NOMO-1 treated with dmso at 0.1 percent for 144 hours (cell line): Measurements from ENCODE around the gene RBM38.
"Not testable (repeated sequence)": the region's sequence is repeated elsewhere in the genome, so short reads cannot be mapped to it uniquely, and the experiment has no call there.

Source experiments
- DNase-seq: peaks from one replicate; lab custom pipeline; 2025; ENCODE audit not compliant: unreplicated experiment; lab: John Stamatoyannopoulos, UW

Gene RBM38

DNA sequence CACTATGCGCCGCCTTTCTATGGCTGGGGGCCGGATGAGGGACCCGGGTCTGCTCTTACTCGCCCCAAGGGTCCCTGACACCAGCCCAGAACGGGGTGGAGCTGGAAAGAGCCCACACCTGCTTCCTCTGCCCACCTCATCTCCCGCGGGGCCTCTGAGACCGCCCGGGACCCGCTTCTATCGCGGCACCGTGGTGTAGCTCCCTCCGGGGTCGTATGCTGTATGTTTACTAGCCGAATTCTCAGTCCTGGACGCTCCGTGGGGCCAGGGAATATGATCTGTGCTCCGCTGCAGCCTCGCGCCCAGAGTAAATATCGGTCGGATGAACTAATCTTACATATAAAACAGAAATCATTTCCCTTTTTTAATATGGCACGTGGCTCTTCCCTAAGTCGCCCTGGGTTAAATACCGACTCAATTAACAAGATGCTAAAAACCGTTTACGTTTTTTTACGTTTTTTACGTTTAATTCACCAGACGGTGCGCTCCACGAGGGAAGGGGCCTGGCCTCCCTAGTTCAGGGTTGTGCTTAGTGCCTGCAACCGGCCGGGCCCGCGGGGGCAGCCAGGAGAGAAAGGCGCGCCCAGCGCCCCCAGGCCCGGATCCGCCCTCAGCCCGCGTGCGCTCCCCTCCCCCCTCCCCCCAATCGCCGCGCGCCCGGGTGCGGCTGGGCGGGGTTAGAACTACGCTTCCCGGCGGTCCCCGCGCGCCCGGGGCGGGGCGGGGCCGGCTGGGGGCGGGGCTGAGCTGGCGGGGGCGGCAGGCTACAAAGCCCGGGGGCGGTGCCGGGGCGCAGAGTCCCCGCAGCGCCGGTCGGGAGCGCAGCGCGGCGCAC, at the start of gene RBM38:
Gene RBM38 (plus strand): TSS at position 793 of the 835 bp plus-strand sequence. CDS start 186 bp downstream, outside the sequence.
- DNase-seq, result peak; percentile 61

DNA sequence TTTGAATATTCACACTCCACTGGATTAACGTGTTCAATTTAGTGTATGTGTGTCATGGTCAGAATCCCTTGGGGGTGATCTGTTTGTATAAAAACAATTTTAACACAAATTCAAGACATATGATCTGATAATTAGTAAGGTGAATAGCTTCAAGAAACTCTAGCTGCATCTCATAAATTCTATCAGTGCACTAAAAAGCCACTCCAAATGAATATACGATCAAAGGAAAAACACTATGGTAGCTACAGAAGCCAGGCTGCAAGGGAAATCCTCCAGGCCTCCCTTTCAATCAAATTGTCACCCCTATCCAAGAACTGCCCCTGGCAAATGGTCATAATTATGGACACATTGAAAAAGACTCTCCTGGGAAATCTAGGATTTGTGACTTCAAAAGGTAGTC, 49.5 kb upstream of the RBM38 start:
- no peak for DNase-seq

DNA sequence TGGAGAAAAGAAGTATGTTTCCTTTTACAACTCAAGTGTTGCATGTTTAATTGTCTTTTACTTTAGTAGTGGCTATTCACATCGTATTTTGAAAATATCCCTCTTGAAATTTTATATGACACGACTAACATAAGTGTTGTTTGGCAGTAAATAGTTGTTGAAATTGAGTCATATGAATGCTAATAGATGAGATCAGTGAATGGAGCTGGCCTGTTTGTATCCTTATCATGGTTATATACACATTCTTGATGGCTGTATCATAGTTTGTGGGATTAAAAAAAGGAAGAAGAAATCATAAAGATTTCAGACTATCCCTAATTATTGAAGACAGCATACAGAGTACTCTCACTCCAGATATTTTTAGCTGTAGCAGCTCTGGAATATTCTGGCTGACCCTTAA, 48.4 kb upstream of the RBM38 start:
- DNase-seq, result no peak

DNA sequence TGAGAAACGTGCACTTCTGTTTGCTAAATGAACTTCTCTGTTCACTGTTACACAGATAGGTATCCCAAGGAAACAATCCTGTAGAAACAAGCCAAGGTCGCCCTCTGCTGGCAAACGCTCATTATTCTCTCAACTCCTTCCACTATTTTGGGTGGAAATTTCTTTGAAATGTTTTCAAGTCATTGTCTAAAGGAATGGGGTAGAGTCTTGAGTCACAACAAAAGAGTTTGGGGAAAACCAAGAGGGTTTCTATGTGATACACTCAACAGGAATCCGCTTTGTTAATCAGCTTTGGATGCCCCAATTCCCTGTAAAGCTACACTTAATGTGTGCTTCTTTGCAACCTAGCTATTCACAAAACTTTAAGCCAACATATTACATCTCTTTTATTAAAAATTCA, 44.7 kb upstream of the RBM38 start:
- peak; percentile 3 for DNase-seq

DNA sequence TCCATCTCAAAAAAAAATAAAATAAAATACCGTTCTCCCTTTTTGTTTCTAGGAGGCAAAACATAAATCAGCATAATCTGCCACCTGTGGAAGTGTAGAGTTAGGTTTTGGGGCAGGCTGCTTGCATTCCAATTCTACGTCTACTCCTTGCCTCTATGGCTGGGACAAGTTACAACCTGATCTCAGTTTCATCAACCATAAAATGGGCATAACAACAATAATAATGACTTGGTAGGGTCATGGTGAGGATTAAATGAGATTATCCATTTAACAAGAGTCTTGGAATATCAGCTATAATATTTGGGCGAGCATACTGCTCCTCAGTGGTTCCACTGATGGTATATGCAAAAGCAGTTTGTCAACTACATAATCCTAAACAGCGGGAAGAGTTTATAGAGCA, 43.8 kb upstream of the RBM38 start:
- no peak for DNase-seq

DNA sequence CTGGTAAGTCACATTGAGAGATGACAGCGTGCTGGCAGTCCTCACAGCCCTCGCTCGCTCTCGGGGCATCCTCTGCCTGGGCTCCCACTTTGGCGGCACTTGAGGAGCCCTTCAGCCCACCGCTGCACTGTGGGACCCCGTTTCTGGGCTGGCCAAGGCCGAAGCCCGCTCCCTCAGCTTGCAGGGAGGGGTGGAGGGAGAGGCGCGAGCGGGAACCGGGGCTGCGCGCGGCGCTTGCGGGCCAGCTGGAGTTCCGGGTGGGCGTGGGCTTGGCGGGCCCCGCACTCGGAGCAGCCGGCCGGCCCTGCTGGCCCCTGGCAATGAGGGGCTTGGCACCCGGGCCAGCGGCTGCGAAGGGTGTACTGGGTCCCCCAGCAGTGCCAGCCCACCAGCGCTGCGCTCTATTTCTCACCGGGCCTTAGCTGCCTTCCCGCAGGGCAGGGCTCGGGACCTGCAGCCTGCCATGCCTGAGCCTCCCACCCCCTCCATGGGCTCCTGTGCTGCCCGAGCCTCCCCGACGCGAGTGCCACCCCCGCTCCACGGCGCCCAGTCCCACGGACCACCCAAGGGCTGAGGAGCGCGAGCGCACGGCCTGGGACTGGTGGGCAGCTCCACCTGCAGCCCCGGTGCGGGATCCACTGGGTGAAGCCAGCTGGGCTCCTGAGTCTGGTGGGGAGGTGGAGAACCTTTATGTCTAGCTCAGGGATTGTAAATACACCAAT, 42.8 kb upstream of the RBM38 start:
- DNase-seq, result not testable (repeated sequence)

DNA sequence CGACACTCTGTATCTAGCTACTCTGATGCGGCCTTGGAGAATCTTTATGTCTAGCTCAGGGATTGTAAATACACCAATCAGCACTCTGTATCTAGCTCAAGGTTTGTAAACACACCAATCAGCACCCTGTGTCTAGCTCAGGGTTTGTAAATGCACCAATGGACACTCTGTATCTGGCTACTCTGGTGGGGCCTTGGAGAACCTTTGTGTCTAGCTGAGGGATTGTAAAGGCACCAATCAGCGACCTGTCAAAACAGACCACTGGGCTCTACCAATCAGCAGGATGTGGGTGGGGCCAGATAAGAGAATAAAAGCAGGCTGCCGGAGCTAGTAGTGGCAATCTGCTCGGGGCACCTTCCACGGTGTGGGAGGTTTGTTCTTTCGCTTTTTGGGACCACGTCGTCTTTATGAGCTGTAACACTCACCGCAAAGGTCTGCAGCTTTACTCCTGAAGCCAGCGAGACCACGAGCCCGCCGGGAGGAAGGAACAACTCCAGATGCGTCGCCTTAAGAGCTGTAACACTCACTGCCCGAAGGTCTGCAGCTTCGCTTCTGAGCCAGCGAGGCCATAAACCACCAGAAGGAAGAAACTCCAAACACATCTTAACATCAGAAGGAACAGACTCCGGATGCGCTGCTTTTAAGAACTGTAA, 42.1 kb upstream of the RBM38 start:
- DNase-seq, result not testable (repeated sequence)

DNA sequence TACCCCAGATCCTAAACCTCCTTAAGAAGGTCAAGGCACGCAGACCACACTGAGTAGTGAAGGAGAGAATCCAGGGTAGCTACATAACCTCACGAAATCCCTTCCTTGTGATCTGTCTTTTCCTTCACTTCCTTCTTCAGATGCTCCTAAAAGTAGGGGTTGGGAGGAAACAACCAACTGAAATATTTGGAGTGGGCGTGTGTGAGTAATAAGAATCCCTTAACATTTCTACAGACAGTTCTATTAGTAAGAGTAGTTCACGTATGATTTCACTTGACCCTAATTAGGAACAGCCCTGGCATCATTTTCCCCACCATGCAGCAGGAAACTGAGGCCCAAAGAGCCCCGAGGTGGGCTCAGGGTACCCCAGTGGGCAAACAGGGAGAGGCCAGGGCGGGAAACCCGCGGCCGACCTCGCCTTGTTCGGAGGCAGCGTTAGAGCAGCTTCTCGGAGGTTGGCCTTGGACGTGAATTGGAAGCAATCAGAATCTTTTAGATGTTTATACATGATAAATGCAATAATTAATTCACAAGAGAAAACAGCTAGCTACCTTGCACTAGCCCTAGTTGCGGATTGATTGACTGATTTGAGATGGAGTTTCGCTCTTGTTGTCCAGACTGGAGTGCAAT, 41.0 kb upstream of the RBM38 start:
- no peak for DNase-seq

DNA sequence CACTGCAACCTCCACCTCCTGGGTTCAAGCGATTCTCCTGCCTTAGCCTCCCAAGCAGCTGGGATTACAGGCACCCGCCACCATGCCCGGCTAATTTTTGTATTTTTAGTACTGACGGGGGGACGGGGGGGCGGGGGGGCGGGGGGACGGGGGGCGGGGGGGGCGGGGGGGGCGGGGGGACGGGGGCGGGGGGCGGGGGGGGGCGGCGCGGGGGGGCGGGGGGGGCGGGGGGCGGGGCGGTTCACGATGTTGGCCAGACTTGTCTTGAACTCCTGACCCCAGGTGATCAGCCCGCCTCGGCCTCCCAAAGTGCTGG, 40.5 kb upstream of the RBM38 start:
- DNase-seq, result not testable (repeated sequence)

DNA sequence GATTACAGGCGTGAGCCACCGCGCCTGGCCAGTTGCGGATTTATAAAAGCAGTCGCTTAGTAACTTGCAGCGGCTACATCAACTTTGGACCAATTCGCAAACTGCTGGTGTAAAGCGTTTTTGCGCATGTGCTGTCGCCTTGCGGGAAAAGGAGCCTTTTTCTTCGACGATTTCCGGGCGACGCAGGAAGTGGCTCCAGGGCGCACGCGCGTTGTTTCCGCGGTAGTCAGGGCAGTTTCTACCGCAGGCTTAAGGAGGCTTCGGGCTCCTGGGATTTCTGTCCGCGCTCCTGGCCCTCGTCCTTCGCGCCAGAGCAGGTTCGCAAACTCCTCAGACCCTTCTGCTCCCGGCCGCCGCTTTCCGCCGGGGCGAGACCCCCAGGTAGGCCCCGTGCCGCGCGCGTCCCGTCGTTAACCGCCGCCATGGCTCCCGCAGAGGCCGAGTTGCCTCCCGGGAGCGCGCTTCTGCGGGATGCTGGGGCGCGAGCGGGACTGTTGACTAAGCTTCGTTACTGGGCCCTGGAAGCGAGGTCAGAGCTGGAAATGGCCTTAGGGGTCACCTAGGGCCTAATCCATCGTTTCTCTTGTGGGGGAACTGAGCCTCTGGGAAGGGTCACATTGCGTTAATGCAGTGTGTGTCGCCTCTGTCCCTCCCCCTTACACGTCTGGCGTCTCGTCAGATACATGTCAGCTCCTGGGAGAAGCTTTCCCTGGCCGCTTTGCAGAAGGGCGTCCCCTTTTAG, 40.0 kb upstream of the RBM38 start, which contains the start of gene RAE1:
Gene RAE1 (plus strand): TSS at position 214 of the 742 bp plus-strand sequence. CDS start 2,784 bp downstream, outside the sequence.
- peak; percentile 84 for DNase-seq

DNA sequence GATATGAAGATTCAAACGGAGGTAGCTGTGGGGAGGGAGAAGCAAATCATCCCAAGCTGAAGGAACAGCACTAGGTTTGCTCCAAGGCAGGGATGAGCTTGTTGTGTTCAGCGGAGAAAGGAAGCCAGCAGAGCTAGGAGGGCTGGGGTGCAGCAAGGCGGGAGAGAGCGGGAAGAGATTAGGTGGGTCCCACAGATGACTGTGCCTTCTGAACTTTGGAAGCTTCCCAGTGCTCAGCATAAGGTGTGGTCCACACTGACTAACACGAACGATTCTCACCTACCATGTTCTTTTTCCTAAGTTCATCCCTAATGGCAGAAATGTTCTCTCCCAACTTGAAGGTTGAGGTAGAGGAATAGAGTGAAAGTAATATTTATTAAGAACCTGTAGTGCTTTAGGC, 38.9 kb upstream of the RBM38 start:
- no peak for DNase-seq

DNA sequence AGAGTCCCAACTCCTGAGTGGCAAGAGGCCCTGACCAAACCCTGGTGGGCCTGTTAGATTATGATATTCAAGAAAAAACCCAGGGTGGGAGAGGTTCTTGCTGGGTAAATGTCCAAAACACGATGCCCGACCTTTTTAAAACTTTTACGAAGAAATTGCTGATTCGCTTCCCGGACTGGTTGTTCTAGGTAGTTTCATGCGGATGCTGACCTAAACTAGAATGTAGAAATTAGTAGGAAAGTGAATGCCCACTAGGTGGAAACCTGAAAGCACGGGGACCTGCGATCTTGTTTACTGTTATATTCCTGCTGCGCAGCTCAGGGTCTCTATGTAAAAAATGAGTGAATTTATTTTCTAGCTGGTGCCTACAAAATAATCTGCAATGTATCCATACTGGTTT, 37.8 kb upstream of the RBM38 start:
- DNase-seq, result no peak

DNA sequence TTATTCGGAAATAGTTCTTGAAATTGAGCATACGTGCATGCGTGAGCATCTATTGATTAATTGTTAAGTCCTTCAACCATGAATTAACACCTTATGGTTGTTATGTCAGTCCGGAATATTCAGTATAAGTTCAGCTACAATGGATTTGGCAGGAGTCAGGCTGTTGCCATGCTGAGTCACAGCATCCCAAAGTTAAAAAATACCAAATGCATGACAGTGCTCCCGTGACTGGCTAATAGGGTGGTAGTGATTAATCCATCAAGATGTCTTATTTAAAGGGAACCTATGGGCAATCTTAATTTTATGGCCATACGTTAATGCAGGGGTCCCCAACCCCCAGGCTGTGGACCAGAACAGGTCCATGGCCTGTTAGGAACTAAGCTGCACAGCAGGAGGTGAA, 29.7 kb upstream of the RBM38 start:
- DNase-seq, result no peak

DNA sequence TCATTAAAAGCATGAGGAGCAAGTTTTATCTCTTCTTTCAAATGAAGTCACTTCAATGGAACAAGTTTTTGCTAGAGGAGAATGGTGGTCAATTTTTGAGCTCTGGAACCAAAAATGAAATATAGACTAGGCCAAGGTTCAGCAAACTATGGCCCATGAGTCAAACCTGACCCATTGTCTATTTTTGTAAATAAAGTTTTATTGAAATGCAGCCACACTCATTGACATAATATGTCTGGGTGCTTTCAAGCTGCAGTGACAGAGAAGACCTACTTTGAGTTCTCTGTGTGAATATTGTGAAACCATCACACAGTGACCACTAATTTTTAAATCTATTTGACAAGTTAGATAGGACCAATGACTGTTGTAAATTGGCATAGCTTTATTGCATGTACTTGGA, 26.7 kb upstream of the RBM38 start:
- DNase-seq, result no peak

DNA sequence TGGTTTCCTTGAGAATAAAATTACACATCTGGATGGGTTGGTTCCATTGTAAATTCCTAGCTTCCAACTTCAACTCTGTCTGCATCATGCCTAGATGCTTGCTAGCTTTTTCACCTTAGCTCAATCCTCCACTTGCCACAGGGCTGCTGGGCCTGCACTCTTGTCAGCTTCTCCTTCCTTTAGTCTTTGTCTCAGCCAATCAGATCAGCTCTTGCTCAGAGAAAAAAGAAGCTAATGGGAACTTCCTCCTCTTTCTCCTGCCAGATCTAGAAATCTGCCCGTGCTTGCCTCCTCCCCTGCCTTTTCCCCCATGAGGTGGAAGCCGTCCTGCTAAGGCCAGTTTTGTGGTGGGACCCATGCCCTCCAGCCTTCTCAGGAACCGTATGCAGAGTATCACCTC, 21.6 kb upstream of the RBM38 start:
- DNase-seq, result no peak

DNA sequence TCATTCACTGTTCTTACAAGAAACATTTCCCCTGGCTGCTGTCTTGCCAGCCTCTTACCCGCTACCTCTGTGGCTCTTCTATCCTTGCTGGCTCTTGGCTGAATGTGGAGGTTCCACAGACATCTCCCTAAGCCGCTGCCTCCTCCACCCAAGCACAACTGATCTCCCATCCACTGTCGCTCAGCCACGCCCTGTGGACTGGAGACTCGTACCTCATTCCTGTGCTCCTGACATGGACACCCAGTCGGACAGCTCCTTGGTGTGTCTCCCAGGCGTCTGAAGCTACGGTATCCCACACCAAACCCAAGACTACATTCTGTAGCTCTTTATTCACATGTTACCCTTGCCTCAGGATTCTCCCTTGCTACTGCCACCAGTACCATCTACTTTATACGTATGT, 20.9 kb upstream of the RBM38 start:
- no peak for DNase-seq

DNA sequence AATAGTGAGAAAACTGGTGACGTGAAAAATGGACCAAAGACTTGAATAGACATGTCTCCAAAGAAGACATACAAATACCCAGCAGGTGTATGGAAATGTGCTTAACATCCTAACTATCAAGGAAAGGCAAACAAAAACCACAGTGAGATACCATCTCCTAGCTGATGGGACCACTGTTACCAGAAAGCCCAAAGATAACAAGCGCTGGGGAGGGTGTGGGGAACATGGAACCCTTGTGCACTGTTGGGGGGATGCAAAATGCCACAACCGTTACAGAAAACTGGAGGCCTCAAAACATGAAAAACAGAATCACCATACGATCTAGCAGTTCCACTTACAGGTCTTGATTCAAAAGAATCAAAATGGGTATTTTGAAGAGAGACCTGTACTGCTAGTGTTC, 19.8 kb upstream of the RBM38 start:
- DNase-seq, result no peak

DNA sequence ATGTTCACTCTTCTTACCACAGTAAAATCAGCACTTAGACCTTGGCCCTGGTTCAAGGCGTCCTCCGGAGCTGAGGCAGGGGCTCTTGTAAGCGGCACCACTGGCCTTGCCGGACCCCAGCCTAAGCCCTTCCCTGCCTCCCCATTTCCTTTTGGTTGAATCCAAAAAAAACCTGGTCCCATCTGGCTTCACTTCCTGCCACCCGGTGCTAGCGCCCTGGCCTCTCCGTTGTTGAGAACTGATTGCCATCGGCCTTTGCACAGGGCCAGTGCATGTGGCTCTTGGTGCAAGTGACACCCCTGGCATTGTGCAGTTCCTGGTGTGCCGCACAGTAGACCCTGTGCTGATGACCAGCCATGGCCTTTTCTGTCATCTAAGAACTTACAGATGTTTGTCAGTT, 19.0 kb upstream of the RBM38 start:
- DNase-seq, result no peak

DNA sequence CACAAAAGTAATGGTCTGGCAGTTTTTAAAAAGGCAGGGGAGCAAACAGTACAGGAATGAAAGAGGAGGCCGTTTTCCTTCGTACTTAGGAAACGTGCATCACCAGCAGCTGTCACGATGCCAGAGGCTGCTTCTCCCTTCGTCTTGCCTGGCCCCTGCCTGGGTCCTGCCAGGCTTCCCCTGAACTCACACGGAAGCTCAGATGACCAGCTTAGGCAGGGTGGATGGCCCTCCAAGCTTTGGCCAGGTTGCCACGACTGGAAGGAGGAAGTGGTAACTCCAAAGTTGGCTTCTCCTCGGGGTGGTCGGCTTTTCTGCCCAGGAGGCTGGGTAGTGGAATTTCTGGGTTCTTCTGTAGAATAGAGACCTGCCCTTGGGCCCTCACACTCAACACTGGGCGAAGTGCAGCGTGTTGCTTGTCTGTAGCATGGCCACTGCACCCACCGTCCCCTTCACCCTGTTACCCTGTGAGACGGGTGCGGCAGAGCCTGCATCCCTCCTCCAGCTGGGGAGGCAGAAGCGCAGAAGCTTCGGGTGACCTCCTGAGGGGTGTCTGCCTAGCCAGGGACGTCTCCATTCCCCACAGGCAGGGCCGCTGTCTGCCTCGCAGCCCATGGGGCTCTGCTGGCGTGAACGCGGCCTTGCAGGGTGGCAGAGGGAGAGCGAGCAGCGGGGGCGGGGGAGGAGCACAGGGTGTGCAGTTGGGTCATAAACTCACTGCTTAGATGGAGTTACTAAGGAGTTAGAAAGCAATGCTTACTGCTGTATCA, 18.4 kb upstream of the RBM38 start:
- DNase-seq, result no peak

DNA sequence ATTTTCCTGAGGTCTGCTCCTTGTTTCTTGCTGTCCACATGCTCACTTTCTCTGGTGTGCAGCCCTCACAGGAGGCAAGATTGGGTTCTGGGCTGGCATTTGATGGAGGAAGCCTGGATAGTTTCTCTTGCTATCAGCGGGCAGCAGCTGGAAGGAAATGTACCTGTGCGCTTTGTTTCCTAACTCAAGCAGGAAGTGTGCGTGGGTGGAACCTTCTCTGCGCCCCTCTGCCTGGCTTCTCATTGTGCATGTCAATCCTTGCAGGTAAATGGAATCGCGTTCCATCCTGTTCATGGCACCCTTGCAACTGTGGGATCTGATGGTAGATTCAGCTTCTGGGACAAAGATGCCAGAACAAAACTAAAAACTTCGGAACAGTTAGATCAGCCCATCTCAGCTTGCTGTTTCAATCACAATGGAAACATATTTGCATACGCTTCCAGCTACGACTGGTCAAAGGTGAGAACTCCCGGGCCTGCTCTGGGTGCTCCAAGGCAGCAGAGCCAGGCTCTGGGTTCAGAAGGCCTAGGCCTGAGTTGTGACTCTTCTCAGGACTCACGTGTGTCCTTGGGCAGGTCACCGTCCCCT, 16.8 kb upstream of the RBM38 start:
- no peak for DNase-seq
